ENCODE measurements around the gene LRRC17. TPM values are rescaled to one million over a fixed set of nuclear protein-coding genes. Genes with fewer than 3 reads are reported as not detected.

Gene LRRC17
- total RNA-seq, 1 donor from 2014 or later, result 4.2 TPM

Other genes starting within 250 kb of the LRRC17 start
- gene POLR2J2, start 241.3 kb upstream of the LRRC17 start, total RNA-seq, result 20.6 TPM
- 13.1 TPM for gene FAM185A, start 164.0 kb upstream of the LRRC17 start, total RNA-seq
- 2.5 TPM for gene FBXL13, start 161.8 kb downstream of the LRRC17 start, total RNA-seq
- 34.4 TPM for gene ARMC10, start 162.1 kb downstream of the LRRC17 start, total RNA-seq
- gene NAPEPLD, start 236.1 kb downstream of the LRRC17 start, total RNA-seq, result 18.2 TPM

All from sciatic nerve (tissue), 1 donor.